Measurements from ENCODE around the gene METTL9. TPM values are rescaled to one million over a fixed set of nuclear protein-coding genes. Genes with fewer than 3 reads are reported as not detected.
A peak's percentile ranks its signal among the peaks of the same experiment; 100 is the strongest.
"Not testable (repeated sequence)": the region's sequence is repeated elsewhere in the genome, so short reads cannot be mapped to it uniquely, and the experiment has no call there.

METTL9 gene
- total and polyA plus RNA-seq, 4 donors, result 159 to 207 (median 179) TPM

DNA sequence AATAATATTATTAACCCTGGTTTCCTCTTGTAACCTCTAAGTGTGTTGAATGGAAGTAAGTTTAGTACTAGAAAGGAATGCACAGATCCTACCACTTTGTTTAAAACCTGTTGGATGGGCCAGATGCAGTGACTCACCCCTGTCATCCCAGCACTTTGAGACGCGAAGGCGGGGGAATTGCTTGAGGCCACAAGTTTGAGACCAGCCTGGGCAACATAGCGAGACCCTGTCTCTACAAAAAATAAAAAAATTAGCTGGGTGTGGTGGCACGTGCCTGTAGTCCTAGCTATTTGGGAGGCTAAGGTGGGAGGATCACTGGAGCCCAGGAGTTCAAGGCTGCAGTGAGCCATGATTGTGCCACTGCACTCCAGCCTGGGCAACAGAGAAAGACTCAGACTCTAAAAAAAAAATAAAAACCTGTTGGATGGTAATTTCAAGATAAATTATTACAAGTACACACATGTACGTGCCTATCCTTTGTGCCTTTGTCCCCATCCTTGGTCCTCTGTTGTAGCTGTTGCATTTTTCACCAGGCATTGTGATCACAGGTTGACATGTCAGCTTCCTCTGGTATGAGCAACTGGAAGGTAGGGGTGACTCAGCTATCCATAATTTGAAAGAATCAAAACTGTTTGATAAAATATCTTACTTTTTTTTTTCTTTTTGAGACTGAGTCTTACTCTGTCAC, 30.7 kb upstream of the METTL9 start:
- DNase-seq (ENCODE audit: low read depth in 4 of 6, low spot score in 6 of 6), result no peak

DNA sequence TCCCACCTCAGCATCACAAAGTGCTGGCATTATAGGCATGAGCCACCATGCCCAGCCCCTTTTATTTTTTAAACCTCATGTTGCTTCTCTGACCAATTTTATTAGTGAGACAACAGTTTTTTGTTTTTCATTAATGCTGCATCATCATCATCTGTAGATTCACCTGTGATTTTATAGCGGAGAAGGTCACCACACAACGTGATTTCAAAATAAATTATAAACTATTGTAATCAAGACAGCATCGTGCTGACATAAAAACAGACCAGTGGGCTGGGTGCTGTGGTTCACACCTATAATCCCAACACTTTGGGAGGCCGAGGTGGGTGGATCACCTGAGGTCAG, 28.7 kb upstream of the METTL9 start:
- Histone ChIP-seq H3K27ac (ENCODE audit: low read depth, low read length) (no peak overlapping the region), H3K4me3 (ENCODE audit: low read depth, low read length) (no peak overlapping the region), H3K36me3 (ENCODE audit: control insufficient read depth, insufficient read depth, low read length) (no peaks in the 10 kb centered on the region), H3K4me1 (ENCODE audit: control insufficient read depth, insufficient read depth, low read length) (no peaks in the 10 kb centered on the region), H3K27me3 (ENCODE audit: control insufficient read depth, insufficient read depth, low read length) (no peaks in the 10 kb centered on the region), H3K9me3 (ENCODE audit: control insufficient read depth, insufficient read depth, low read length) (no peaks in the 10 kb centered on the region)
- DNase-seq (ENCODE audit: low read depth in 4 of 6, low spot score in 6 of 6), result no peak
- 100% methylated on average over 2 of the region's 4 CpGs for WGBS (ENCODE audit: insufficient coverage)

More for the DNA sequence above, 30.7 kb upstream of the METTL9 start:
- no peak overlapping the region for H3K27ac ChIP-seq (ENCODE audit: low read depth, low read length)
- H3K27me3 ChIP-seq (ENCODE audit: control insufficient read depth, insufficient read depth, low read length), result no peaks in the 10 kb centered on the region
- no peak overlapping the region for H3K4me3 ChIP-seq (ENCODE audit: low read depth, low read length)
- H3K36me3 ChIP-seq (ENCODE audit: control insufficient read depth, insufficient read depth, low read length), result no peaks in the 10 kb centered on the region
- no peaks in the 10 kb centered on the region for H3K4me1 ChIP-seq (ENCODE audit: control insufficient read depth, insufficient read depth, low read length)
- WGBS (ENCODE audit: insufficient coverage), result 96% methylated on average over 4 of the region's 6 CpGs
- H3K9me3 ChIP-seq (ENCODE audit: control insufficient read depth, insufficient read depth, low read length), result no peaks in the 10 kb centered on the region

DNA sequence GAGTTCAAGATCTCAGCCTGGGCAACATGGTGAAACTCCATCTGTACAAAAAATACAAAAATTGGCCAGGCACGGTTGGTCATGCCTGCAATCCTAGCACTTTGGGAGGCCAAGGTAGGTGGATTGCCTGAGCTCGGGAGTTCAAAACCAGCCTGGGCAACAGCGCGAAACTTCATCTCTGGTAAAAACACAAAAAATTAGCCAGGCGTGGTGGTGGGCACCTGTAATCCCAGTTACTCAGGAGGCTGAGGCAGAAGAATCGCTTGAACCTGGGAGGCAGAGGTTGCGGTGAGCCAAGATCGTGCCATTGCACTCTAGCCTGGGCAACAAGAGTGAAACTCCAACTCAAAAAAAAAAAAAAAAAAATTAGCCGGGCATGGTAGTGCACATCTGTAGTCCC, 25.9 kb upstream of the METTL9 start:
- not testable (repeated sequence) for H3K27ac ChIP-seq (ENCODE audit: low read depth, low read length); H3K27me3 ChIP-seq (ENCODE audit: control insufficient read depth, insufficient read depth, low read length); H3K9me3 ChIP-seq (ENCODE audit: control insufficient read depth, insufficient read depth, low read length); H3K4me3 ChIP-seq (ENCODE audit: low read depth, low read length); H3K4me1 ChIP-seq (ENCODE audit: control insufficient read depth, insufficient read depth, low read length); H3K36me3 ChIP-seq (ENCODE audit: control insufficient read depth, insufficient read depth, low read length); DNase-seq (ENCODE audit: low read depth in 4 of 6, low spot score in 6 of 6)
- 98% methylated on average over 8 of the region's 9 CpGs for WGBS (ENCODE audit: insufficient coverage)

DNA sequence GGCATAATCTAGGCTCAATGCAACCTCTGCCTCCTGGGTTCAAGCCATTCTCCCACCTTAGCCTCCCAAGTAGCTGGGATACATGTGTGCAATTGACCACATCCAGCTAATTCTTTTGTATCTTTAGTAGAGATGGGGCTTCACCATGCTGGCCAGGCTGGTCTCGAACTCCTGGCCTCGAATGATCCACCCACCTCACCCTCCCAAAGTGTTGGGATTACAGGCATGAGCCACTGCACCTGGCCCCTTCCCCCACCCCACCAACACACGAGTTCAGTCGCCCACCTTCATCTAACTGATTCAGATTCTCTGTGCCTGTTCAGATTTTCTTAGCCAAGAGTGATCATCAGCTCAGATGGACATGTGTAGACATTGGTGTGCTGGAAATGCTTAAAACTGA, 25.0 kb upstream of the METTL9 start:
- Histone ChIP-seq H3K27ac (ENCODE audit: low read depth, low read length) (no peak overlapping the region), H3K27me3 (ENCODE audit: control insufficient read depth, insufficient read depth, low read length) (no peaks in the 10 kb centered on the region), H3K4me3 (ENCODE audit: low read depth, low read length) (no peak overlapping the region), H3K4me1 (ENCODE audit: control insufficient read depth, insufficient read depth, low read length) (no peaks in the 10 kb centered on the region), H3K9me3 (ENCODE audit: control insufficient read depth, insufficient read depth, low read length) (no peaks in the 10 kb centered on the region), H3K36me3 (ENCODE audit: control insufficient read depth, insufficient read depth, low read length) (no peaks in the 10 kb centered on the region)
- WGBS (ENCODE audit: insufficient coverage), result 76% methylated on average over 3 of the region's 4 CpGs
- DNase-seq (ENCODE audit: low read depth in 4 of 6, low spot score in 6 of 6), result no peak

DNA sequence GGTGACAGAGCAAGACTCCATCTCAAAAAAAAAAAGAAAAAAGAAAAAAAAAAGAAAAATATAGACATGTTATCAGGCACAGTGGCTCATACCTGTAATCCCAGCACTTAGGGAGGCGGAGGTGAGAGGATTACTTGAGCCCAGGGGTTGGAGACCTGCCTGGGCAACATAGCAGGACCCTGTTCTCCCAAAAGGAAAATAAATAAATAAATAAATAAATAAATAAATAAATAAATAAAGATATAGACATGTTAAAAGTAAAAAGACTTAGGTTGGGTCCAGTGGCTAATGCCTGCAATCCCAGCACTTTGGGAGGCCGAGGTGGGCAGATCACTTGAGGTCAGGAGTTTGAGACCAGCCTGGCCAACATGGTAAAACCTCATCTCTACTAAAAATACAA, 23.1 kb upstream of the METTL9 start:
- H3K27ac ChIP-seq (ENCODE audit: low read depth, low read length); H3K27me3 ChIP-seq (ENCODE audit: control insufficient read depth, insufficient read depth, low read length); H3K36me3 ChIP-seq (ENCODE audit: control insufficient read depth, insufficient read depth, low read length); H3K4me3 ChIP-seq (ENCODE audit: low read depth, low read length); H3K9me3 ChIP-seq (ENCODE audit: control insufficient read depth, insufficient read depth, low read length); H3K4me1 ChIP-seq (ENCODE audit: control insufficient read depth, insufficient read depth, low read length); DNase-seq (ENCODE audit: low read depth in 4 of 6, low spot score in 6 of 6): not testable (repeated sequence)
- WGBS (ENCODE audit: insufficient coverage), result 100% methylated on average over 1 of the region's 2 CpGs

DNA sequence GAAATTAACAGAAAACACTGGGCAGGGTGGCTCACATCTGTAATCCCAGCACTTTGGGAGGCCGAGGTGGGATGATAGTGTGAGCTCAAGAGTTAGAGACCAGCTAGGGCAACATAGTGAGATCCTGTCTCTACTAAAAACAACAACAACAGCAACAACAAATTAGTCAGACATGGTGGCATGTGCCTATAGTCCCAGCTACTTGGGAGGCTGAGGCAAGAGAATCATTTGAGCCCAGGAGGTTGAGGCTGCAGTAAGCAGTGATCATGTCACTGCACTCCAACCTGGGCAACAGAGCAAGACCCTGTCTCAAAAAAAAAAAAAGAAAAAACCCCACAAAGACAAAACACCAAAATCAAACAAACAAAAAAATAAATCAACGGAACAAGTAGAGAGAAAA, 21.9 kb upstream of the METTL9 start:
- H3K4me1 ChIP-seq (ENCODE audit: control insufficient read depth, insufficient read depth, low read length); H3K27ac ChIP-seq (ENCODE audit: low read depth, low read length); DNase-seq (ENCODE audit: low read depth in 4 of 6, low spot score in 6 of 6); H3K4me3 ChIP-seq (ENCODE audit: low read depth, low read length); H3K27me3 ChIP-seq (ENCODE audit: control insufficient read depth, insufficient read depth, low read length); H3K9me3 ChIP-seq (ENCODE audit: control insufficient read depth, insufficient read depth, low read length); H3K36me3 ChIP-seq (ENCODE audit: control insufficient read depth, insufficient read depth, low read length): not testable (repeated sequence)
- no CpG with 5 or more reads among the region's 2 CpGs for WGBS (ENCODE audit: insufficient coverage)

DNA sequence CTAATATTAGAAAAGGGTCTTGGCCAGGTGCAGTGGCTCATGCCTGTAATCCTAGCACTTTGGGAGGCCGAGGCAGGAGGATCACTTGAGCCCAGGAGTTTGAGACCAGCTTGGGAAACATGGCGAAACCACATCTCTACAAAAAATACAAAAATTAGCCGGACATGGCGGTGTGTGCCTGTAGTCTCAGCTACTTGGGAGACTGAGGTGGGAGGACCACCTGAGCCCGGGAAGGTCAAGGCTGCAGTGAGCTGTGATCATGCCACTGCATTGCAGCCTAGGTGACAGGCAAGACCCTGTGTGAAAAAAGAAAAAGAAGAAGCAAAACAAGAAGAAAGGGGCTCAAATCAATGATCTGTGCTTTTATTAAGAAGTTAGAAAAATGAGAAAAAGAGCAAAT, 21.1 kb upstream of the METTL9 start:
- DNase-seq (ENCODE audit: low read depth in 4 of 6, low spot score in 6 of 6), result not testable (repeated sequence)
- 95% methylated on average over 4 of the region's 5 CpGs for WGBS (ENCODE audit: insufficient coverage)

DNA sequence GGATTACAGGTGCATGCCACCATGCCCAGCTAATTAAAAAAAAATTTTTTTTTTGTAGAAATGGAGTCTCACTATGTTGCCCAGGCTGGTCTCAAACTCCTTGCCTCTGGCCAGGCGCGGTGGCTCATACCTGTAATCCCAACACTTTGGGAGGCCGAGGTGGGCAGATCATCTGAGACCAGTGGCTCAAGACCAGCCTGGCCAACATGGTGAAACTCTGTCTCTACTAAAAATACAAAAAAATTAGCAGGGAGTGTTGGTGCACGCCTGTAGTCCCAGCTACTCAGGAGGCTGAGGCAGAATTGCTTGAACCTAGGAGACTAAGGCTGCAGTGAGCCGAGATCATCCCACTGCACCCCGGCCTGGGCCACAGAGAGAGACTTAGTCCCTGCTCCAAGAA, 19.2 kb upstream of the METTL9 start:
- not testable (repeated sequence) for H3K4me3 ChIP-seq (ENCODE audit: low read depth, low read length); DNase-seq (ENCODE audit: low read depth in 4 of 6, low spot score in 6 of 6); H3K27ac ChIP-seq (ENCODE audit: low read depth, low read length); H3K9me3 ChIP-seq (ENCODE audit: control insufficient read depth, insufficient read depth, low read length); H3K36me3 ChIP-seq (ENCODE audit: control insufficient read depth, insufficient read depth, low read length); H3K4me1 ChIP-seq (ENCODE audit: control insufficient read depth, insufficient read depth, low read length); H3K27me3 ChIP-seq (ENCODE audit: control insufficient read depth, insufficient read depth, low read length)
- 92% methylated on average over 6 of the region's 6 CpGs for WGBS (ENCODE audit: insufficient coverage)

More for the DNA sequence above, 21.1 kb upstream of the METTL9 start:
- not testable (repeated sequence) for H3K36me3 ChIP-seq (ENCODE audit: control insufficient read depth, insufficient read depth, low read length); H3K4me3 ChIP-seq (ENCODE audit: low read depth, low read length); H3K9me3 ChIP-seq (ENCODE audit: control insufficient read depth, insufficient read depth, low read length); H3K27ac ChIP-seq (ENCODE audit: low read depth, low read length); H3K4me1 ChIP-seq (ENCODE audit: control insufficient read depth, insufficient read depth, low read length); H3K27me3 ChIP-seq (ENCODE audit: control insufficient read depth, insufficient read depth, low read length)

DNA sequence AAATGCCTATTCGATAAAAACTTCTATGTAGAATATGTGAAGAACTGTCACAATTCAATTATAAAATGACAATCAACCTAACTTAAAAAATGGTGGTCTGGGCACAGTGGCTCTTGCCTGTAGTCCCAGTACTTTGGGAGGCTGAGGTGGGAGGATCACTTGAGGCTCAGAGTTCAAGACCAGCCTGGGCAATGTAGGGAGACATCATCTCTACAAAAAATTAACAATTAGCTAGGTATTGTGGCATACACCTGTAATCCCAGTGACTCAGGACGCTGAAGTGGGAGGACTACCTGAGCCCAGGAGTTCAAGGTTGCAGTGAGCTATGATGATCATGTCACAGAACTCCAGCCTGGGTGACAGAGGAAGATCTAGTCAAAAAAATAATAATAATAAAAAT, 18.6 kb upstream of the METTL9 start:
- WGBS (ENCODE audit: insufficient coverage), result no CpG with 5 or more reads among the region's 2 CpGs

DNA sequence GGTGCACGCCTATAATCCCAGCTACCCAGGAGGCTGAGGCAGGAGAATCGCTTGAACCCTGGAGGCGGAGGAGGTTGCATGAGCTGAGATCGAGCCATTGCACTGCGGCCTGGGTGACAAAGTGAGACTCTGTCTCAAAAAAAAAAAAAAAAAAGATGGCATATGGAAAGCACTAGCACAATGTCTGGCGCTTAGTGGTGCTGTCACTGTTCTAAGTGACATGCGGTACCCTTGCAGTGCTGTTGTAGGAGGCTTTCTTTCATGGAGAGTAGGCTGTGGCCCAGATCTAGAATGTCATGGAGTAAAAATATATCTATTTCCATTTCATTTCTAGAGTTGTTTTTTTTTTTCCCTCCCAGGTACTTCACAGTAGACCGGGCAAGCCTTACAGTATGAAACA, 14.6 kb upstream of the METTL9 start:
- Histone ChIP-seq H3K36me3 (ENCODE audit: control insufficient read depth, insufficient read depth, low read length) (no peaks in the 10 kb centered on the region), H3K4me1 (ENCODE audit: control insufficient read depth, insufficient read depth, low read length) (no peaks in the 10 kb centered on the region), H3K27me3 (ENCODE audit: control insufficient read depth, insufficient read depth, low read length) (no peaks in the 10 kb centered on the region), H3K9me3 (ENCODE audit: control insufficient read depth, insufficient read depth, low read length) (no peaks in the 10 kb centered on the region), H3K27ac (ENCODE audit: low read depth, low read length) (no peak overlapping the region), H3K4me3 (ENCODE audit: low read depth, low read length) (no peak overlapping the region)
- WGBS (ENCODE audit: insufficient coverage), result 93% methylated on average over 5 of the region's 8 CpGs
- DNase-seq (ENCODE audit: low read depth in 4 of 6, low spot score in 6 of 6), result peak in 1 of 6 donors; percentile 44

More for the DNA sequence above, 18.6 kb upstream of the METTL9 start:
- Histone ChIP-seq H3K36me3 (ENCODE audit: control insufficient read depth, insufficient read depth, low read length) (no peaks in the 10 kb centered on the region), H3K4me1 (ENCODE audit: control insufficient read depth, insufficient read depth, low read length) (no peaks in the 10 kb centered on the region), H3K27ac (ENCODE audit: low read depth, low read length) (no peak overlapping the region), H3K9me3 (ENCODE audit: control insufficient read depth, insufficient read depth, low read length) (no peaks in the 10 kb centered on the region), H3K4me3 (ENCODE audit: low read depth, low read length) (no peak overlapping the region), H3K27me3 (ENCODE audit: control insufficient read depth, insufficient read depth, low read length) (no peaks in the 10 kb centered on the region)
- no peak for DNase-seq (ENCODE audit: low read depth in 4 of 6, low spot score in 6 of 6)

Measured in spinal cord (tissue), 10 donors.